HCT116 (cell line): Measurements from ENCODE around the gene CGGBP1. TPM values are rescaled to one million over a fixed set of nuclear protein-coding genes. Genes with fewer than 3 reads are reported as not detected.

Experiments
- ATAC-seq: fragments of 200-7000 bp; cut with Tn5 transposase; 2 replicates; pipeline ENCODE4 v1.9.1; 2020; ENCODE audit warnings: mild to moderate bottlenecking, moderate library complexity
- BruUV-seq: library from RNA; stranded (reverse); fragments of 400-500 nt; replicated peaks from 2 replicates; lab custom pipeline; 2021; lab: Mats Ljungman, UMichigan
- CTCF ChIA-PET: fragments of 300-600 bp; sonication (Branson Sonifier 250); formaldehyde crosslinking; loops from one replicate; lab custom pipeline; 2021; ENCODE audit warnings: antibody characterized with exemption; lab: Charles Lee
- POLR2A ChIA-PET: fragments of 300-600, 350-600 bp; sonication (Branson Sonifier 250); formaldehyde crosslinking; loops from one replicate; lab custom pipeline; 2021; ENCODE audit warnings: antibody characterized with exemption; lab: Charles Lee
- RAD21 ChIA-PET, 2 experiments: fragments of 300-600 bp; sonication (Branson Sonifier 250); formaldehyde crosslinking; loops; one replicate each; lab custom pipeline; 2023; ENCODE audit warnings: low total read pairs in 2 of 2; ENCODE audit not compliant: uncharacterized antibody in 2 of 2, unreplicated experiment in 2 of 2, low non-redundant PET in 1 of 2; lab: Charles Lee
- DNase-seq: peaks from one replicate; pipeline ENCODE4 v3.0.0-alpha.2; 2010; ENCODE audit warnings: low read depth, low spot score
- H2AFZ ChIP-seq: fragments of 200-600 bp; shearing (Covaris generic), sonication (generic); 2 replicates; pipeline ENCODE4 v1.6.1; 2017; ENCODE audit warnings: low read depth, mixed run types, mixed read lengths, antibody characterized with exemption, low read length; ENCODE audit not compliant: poor library complexity, severe bottlenecking
- H3K27ac ChIP-seq: 2 replicates; pipeline ENCODE4 v1.5.1; 2012; ENCODE audit warnings: low read depth, low read length
- H3K27me3 ChIP-seq: fragments of 200-600 bp; sonication (generic); 2 replicates; pipeline ENCODE4 v1.6.1; 2016; ENCODE audit warnings: mixed run types, low read length, mixed read lengths; ENCODE audit not compliant: insufficient read depth
- H3K36me3 ChIP-seq, 2 experiments: fragments of 200-500 bp in 1 of 2; fragments of 200-600 bp in 1 of 2; sonication (Bioruptor generic) in 1 of 2; sonication (generic) in 1 of 2; 2 replicates each; pipeline versions ENCODE4 v1.5.1 to v1.6.1; 2014 to 2016; ENCODE audit warnings: low read length in 2 of 2, inconsistent platforms in 1 of 2, mixed read lengths in 1 of 2, mixed run types in 1 of 2; ENCODE audit not compliant: insufficient read depth in 2 of 2, control insufficient read depth in 1 of 2
- H3K4me1 ChIP-seq, 2 experiments: fragments of 200-600 bp in 1 of 2; sonication (generic) in 1 of 2; 2 replicates each; pipeline versions ENCODE4 v1.5.1 to v1.6.1; 2012 to 2017; ENCODE audit warnings: low read length in 2 of 2, inconsistent platforms in 1 of 2, mild to moderate bottlenecking in 1 of 2, mixed read lengths in 1 of 2, mixed run types in 1 of 2, moderate library complexity in 1 of 2; ENCODE audit not compliant: insufficient read depth in 2 of 2, control insufficient read depth in 1 of 2
- H3K4me2 ChIP-seq: fragments of 200-600 bp; sonication (generic); 2 replicates; pipeline ENCODE4 v1.6.1; 2017; ENCODE audit warnings: mixed run types, low read length, mixed read lengths
- H3K4me3 ChIP-seq, 2 experiments: fragments of 200-600 bp in 1 of 2; sonication (generic) in 1 of 2; replicated peaks in 1 of 2; 2 replicates each; pipeline ENCODE4 v1.5.1; 2011 to 2016; ENCODE audit warnings: low read length in 2 of 2, control low read depth in 1 of 2, low read depth in 1 of 2, mild to moderate bottlenecking in 1 of 2, mixed read lengths in 1 of 2, mixed run types in 1 of 2
- H3K79me2 ChIP-seq: fragments of 200-600 bp; sonication (generic); 2 replicates; pipeline ENCODE4 v1.6.1; 2017; ENCODE audit warnings: mild to moderate bottlenecking, mixed run types, low read length, moderate library complexity, mixed read lengths; ENCODE audit not compliant: insufficient read depth
- H3K9ac ChIP-seq: fragments of 200-600 bp; sonication (generic); 2 replicates; pipeline ENCODE4 v1.6.1; 2016; ENCODE audit warnings: low read length, mixed read lengths
- H3K9me2 ChIP-seq: fragments of 200-600 bp; sonication (generic), shearing (Covaris generic); 2 replicates; pipeline ENCODE4 v1.6.1; 2017; ENCODE audit warnings: mixed run types, mild to moderate bottlenecking, moderate library complexity; ENCODE audit not compliant: insufficient read depth
- H3K9me3 ChIP-seq, 2 experiments: fragments of 200-500 bp in 1 of 2; fragments of 200-600 bp in 1 of 2; sonication (Bioruptor generic) in 1 of 2; sonication (generic) in 1 of 2; 2 replicates each; pipeline ENCODE4 v1.6.1; 2014 to 2017; ENCODE audit warnings: low read length in 2 of 2, mixed read lengths in 2 of 2, inconsistent platforms in 1 of 2, low read depth in 1 of 2, mild to moderate bottlenecking in 1 of 2, mixed run types in 1 of 2, moderate library complexity in 1 of 2; ENCODE audit not compliant: control insufficient read depth in 1 of 2, insufficient read depth in 1 of 2
- H4K20me1 ChIP-seq: fragments of 200-600 bp; sonication (generic), shearing (Covaris generic); 2 replicates; pipeline ENCODE4 v1.6.1; 2017; ENCODE audit warnings: mixed run types, mild to moderate bottlenecking, moderate library complexity; ENCODE audit not compliant: insufficient read depth
- ATF3 ChIP-seq: IDR thresholded peaks from 2 replicates; pipeline ENCODE4 v1.6.1; 2012
- CBX3 ChIP-seq: IDR thresholded peaks from 2 replicates; pipeline ENCODE4 v1.6.1; 2012; ENCODE audit warnings: low read depth
- CEBPB ChIP-seq: IDR thresholded peaks from 2 replicates; pipeline ENCODE4 v1.6.1; 2012; ENCODE audit warnings: low read depth
- CTCF ChIP-seq, 3 experiments: fragments of 200-600 bp in 1 of 3; sonication (generic) in 1 of 3; IDR thresholded peaks in 2 of 3; conservative IDR thresholded peaks in 1 of 3; 2 replicates each; pipeline ENCODE4 v1.5.1; 2012 to 2017; ENCODE audit warnings: low read depth in 2 of 3, low read length in 2 of 3, antibody characterized with exemption in 1 of 3, borderline replicate concordance in 1 of 3, control low read depth in 1 of 3, mild to moderate bottlenecking in 1 of 3, mixed read lengths in 1 of 3, mixed run types in 1 of 3, moderate library complexity in 1 of 3; ENCODE audit not compliant: insufficient read depth in 1 of 3
- EGR1 ChIP-seq: IDR thresholded peaks from 2 replicates; pipeline ENCODE4 v1.6.1; 2012; ENCODE audit warnings: low read depth
- ELF1 ChIP-seq: IDR thresholded peaks from 2 replicates; pipeline ENCODE4 v1.6.1; 2012; ENCODE audit warnings: low read depth, borderline replicate concordance
- EZH2 ChIP-seq: fragments of 200-600 bp; sonication (generic); IDR thresholded peaks from 2 replicates; pipeline ENCODE4 v1.6.1; 2017; ENCODE audit warnings: antibody characterized with exemption, mixed run types
- EZH2phosphoT487 ChIP-seq: fragments of 200-600 bp; IDR thresholded peaks from 2 replicates; pipeline ENCODE4 v1.6.1; 2018; ENCODE audit warnings: antibody characterized with exemption, borderline replicate concordance
- JUND ChIP-seq: IDR thresholded peaks from 2 replicates; pipeline ENCODE4 v1.6.1; 2012
- MAX ChIP-seq: IDR thresholded peaks from 2 replicates; pipeline ENCODE4 v1.6.1; 2012
- RAD21 ChIP-seq: IDR thresholded peaks from 2 replicates; pipeline ENCODE4 v1.6.1; 2012; ENCODE audit warnings: low read depth, mild to moderate bottlenecking
- REST ChIP-seq: IDR thresholded peaks from 2 replicates; pipeline ENCODE4 v1.6.1; 2012; ENCODE audit warnings: low read depth
- SIN3A ChIP-seq: IDR thresholded peaks from 2 replicates; pipeline ENCODE4 v1.6.1; 2012; ENCODE audit warnings: low read depth
- SP1 ChIP-seq: IDR thresholded peaks from 2 replicates; pipeline ENCODE4 v1.6.1; 2012; ENCODE audit warnings: low read depth
- SRF ChIP-seq: IDR thresholded peaks from 2 replicates; pipeline ENCODE4 v1.6.1; 2012; ENCODE audit warnings: low read depth
- TCF7L2 ChIP-seq: IDR thresholded peaks from 2 replicates; pipeline ENCODE4 v1.7.0; 2011; ENCODE audit warnings: borderline replicate concordance, inconsistent platforms; ENCODE audit not compliant: insufficient read depth, insufficient read length; ENCODE audit errors: extremely low read depth
- YY1 ChIP-seq: IDR thresholded peaks from 2 replicates; pipeline ENCODE4 v1.6.1; 2011; ENCODE audit warnings: low read length, low read depth, moderate library complexity, mild to moderate bottlenecking; ENCODE audit not compliant: insufficient replicate concordance; ENCODE audit errors: extremely low read depth
- ZBTB33 ChIP-seq: IDR thresholded peaks from 2 replicates; pipeline ENCODE4 v1.6.1; 2011; ENCODE audit warnings: mild to moderate bottlenecking, low read length, moderate library complexity; ENCODE audit not compliant: insufficient replicate concordance; ENCODE audit errors: extremely low read depth
- ZNF274 ChIP-seq: fragments of 200-500 bp; sonication (Bioruptor generic); IDR thresholded peaks from 2 replicates; pipeline ENCODE4 v1.6.1; 2014; ENCODE audit warnings: mild to moderate bottlenecking, low read depth, low read length, inconsistent platforms
- intact Hi-C: fragments of 100-400 bp; cut with micrococcal nuclease; formaldehyde crosslinking; loops from 2 replicates; pipeline ENCODE4 v1.10.0; 2022
- total RNA-seq: library from RNA; stranded (reverse); gene quantifications from one replicate; pipeline ENCODE4 v1.2.1, GENCODE V29; 2021; ENCODE audit not compliant: unreplicated experiment

CGGBP1 gene
- total RNA-seq, 1 experiment from 2014 or later = 52.7 TPM

GRCh38 chr3:88090681-88091080 is 31.9 kb upstream of the CGGBP1 start:
- no peaks in the 10 kb centered on the region for H3K9me2 ChIP-seq
- H3K79me2 ChIP-seq = peaks cover 9% of the 10 kb centered on the region
- no peak overlapping the region for H2AFZ ChIP-seq
- ATAC-seq = no peak
- H3K27ac ChIP-seq = no peak overlapping the region
- no peak for DNase-seq
- 0 out of 2 replicates have a peak, but pooled peaks cover 4% of the 10 kb centered on the region for H4K20me1 ChIP-seq
- H3K9me3 ChIP-seq = no peaks in the 10 kb centered on the region
- no peak overlapping the region for H3K9ac ChIP-seq
- H3K27me3 ChIP-seq = no peaks in the 10 kb centered on the region
- ChIA-PET POLR2A (no interaction called here), CTCF (no interaction called here), RAD21 (no interaction called here)
- H3K4me2 ChIP-seq = no peak overlapping the region
- intact Hi-C loops = no loop called here
- no peak overlapping the region for H3K4me3 ChIP-seq
- no TSS peak for BruUV-seq
- no peaks in the 10 kb centered on the region; a peak in 1 of 4 replicates for H3K36me3 ChIP-seq
- TF ChIP-seq SP1 (no peak), ZBTB33 (no peak), ATF3 (no peak), ZNF274 (no peak), MAX (no peak), ELF1 (no peak), SIN3A (no peak), CTCF (IDR thresholded peaks at IDR 0.05 in 2 of 3, conservative IDR thresholded peaks at IDR 0.05 in 1 of 3; ENCODE audit: borderline replicate concordance in 1 of 3, insufficient read depth in 1 of 3, low read depth in 2 of 3, low read length in 2 of 3) (no peak), YY1 (no peak), SRF (no peak), RAD21 (no peak), EGR1 (no peak), EZH2 (no peak), JUND (no peak), CBX3 (no peak), TCF7L2 (no peak), EZH2phosphoT487 (no peak), REST (no peak), CEBPB (no peak)
- TF ChIP-seq, all 23 proteins: peak for 0
- no peaks in the 10 kb centered on the region for H3K4me1 ChIP-seq
